ENCODE measurements around the gene CCDC7.

DNA sequence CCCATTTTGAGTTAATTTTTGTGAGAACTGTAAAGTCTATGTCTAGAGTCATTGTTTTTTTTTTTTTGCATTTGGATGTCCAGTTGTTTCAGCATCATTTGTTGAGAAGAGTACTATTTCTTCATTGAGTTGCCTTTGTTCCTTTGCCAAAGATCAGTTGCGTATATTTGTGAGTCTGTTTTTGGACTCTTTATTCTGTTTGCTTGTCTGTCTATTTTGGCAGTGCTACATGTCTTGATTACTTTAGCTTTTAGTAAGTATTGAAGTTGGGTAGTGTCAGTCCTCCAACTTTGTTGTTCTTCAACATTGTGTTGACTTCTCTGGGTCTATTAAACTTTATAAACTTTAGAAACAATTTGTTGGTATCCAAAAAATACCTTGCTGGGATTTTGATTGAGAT is 31.6 kb downstream of the CCDC7 start:
- TF ChIP-seq RAD21 (IDR thresholded peaks at IDR 0.05; ENCODE audit: low read length): no peak
- TF ChIP-seq TAF1 (IDR thresholded peaks at IDR 0.05; ENCODE audit: borderline replicate concordance, low read depth, low read length): no peak
- TF ChIP-seq, protein P1, sequence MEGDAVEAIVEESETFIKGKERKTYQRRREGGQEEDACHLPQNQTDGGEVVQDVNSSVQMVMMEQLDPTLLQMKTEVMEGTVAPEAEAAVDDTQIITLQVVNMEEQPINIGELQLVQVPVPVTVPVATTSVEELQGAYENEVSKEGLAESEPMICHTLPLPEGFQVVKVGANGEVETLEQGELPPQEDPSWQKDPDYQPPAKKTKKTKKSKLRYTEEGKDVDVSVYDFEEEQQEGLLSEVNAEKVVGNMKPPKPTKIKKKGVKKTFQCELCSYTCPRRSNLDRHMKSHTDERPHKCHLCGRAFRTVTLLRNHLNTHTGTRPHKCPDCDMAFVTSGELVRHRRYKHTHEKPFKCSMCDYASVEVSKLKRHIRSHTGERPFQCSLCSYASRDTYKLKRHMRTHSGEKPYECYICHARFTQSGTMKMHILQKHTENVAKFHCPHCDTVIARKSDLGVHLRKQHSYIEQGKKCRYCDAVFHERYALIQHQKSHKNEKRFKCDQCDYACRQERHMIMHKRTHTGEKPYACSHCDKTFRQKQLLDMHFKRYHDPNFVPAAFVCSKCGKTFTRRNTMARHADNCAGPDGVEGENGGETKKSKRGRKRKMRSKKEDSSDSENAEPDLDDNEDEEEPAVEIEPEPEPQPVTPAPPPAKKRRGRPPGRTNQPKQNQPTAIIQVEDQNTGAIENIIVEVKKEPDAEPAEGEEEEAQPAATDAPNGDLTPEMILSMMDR (IDR thresholded peaks at IDR 0.05): no peak
- no peak for TF ChIP-seq RCOR1 (IDR thresholded peaks at IDR 0.05; ENCODE audit: low read length)
- no peak for TF ChIP-seq POLR2AphosphoS5 (IDR thresholded peaks at IDR 0.05; ENCODE audit: low read depth, low read length)
- TF ChIP-seq FOXJ3 (CRISPR knock-in tag; IDR thresholded peaks at IDR 0.05): no peak
- TF ChIP-seq SMC3 (IDR thresholded peaks at IDR 0.05; ENCODE audit: low read depth, low read length): no peak
- TF ChIP-seq RXRA (IDR thresholded peaks at IDR 0.05; ENCODE audit: borderline replicate concordance, low read depth): no peak

All from SK-N-SH (cell line).